ENCODE results near the gene TTC39A. TPM values are rescaled to one million over a fixed set of nuclear protein-coding genes. Genes with fewer than 3 reads are reported as not detected.

TTC39A gene
- polyA plus RNA-seq, result 0.58 to 1.4 TPM (median 1.4 TPM) in 3 replicates
- 6.6 TPM for polyA plus RNA-seq (2011; ENCODE audit: low read depth)
- polyA plus RNA-seq (2011; cell fraction: cytosol; rRNA removed), result 0.44 and 1.5 TPM in 2 replicates
- 0.87 and 1.2 TPM in 2 replicates for polyA plus RNA-seq (2011; cell fraction: nucleus; rRNA removed)
- 0.40 and 6.6 TPM in 2 replicates for polyA plus RNA-seq (2012; ENCODE audit: low replicate concordance)
- 0.36 to 4.6 TPM (median 0.90 TPM) in 3 replicates for polyA minus RNA-seq
- not detected for polyA minus RNA-seq (2011; cell fraction: cytosol; rRNA and poly(A)+ RNA removed)
- 0.63 and 2.6 TPM in 2 replicates for polyA minus RNA-seq (2011; cell fraction: nucleus; rRNA and poly(A)+ RNA removed)

DNA sequence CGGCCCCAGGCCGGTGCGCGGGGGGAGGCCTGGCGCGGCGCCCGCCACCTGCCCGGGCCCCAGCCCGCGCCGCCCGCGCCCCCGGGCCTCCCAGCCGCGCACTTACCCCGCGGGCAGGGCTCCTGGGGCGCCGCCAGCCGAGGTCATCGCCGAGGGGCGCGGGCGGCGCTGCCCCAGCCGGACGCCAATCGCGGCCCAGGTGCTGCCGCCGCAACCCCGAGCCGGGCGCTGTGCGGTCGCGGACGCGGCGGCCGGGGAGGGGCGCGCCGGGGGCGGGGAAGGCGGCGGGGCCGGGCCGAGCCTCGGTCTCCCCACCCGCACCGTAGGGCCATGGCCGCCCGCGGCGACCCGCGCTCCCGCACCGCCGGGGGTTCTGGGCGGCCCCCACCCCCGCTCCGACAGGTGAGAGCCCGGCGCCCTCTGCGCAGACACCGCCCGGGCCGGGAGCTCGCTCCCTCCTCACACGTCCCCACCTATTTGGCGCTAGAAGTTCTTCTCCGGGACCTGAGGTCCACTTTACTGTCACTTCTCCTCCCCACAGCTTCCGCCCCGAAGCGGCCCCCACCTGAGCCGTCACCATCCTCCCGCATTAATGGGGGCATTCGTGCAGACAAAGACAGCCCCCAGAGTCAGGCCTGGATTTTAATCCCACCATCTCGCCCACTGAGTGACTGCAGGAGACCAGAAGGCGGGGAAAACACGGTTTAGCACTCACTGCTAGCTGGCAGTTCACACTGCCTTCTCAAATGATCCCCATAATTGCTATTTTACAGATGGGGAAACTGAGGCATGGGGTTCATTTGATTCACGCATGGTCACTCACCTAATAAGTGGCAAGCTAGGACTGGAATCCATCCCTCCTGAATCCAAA, at the start of gene TTC39A:
Gene TTC39A (minus strand): TSS at position 232 of the 871 bp plus-strand sequence. CDS start 85 bp downstream, at position 147.
- no peaks in the 10 kb centered on the region for H4K20me1 ChIP-seq (ENCODE audit: control insufficient read depth, extremely low read depth, insufficient read depth, low read length)
- dilution Hi-C loops (cut with MboI; ENCODE audit: extremely low pct_ligation_motif_present, low sequenced_read_pairs), result no loop called here
- peak within 1 kb of the TSS; percentile 69 for H3K4me2 ChIP-seq (ENCODE audit: control insufficient read depth, extremely low read depth, insufficient read depth, low read depth, low read length)
- DNase-seq (ENCODE audit: low read depth, low spot score) (no peak), FAIRE-seq (no peak)
- no peaks in the 10 kb centered on the region for H3K79me2 ChIP-seq (ENCODE audit: control insufficient read depth, insufficient read depth, low read length)
- H3K27ac ChIP-seq (ENCODE audit: control insufficient read depth, insufficient read depth, low read length), result no peak within 1 kb of the TSS
- H3K9ac ChIP-seq (ENCODE audit: control insufficient read depth, extremely low read depth, insufficient read depth, low read length), result peak within 1 kb of the TSS; percentile 15
- no peaks in the 10 kb centered on the region for H3K9me1 ChIP-seq (ENCODE audit: control insufficient read depth, extremely low read depth, insufficient read depth, low read length)
- peak within 1 kb of the TSS in 1 of 3 experiments; percentile 61 for H3K4me3 ChIP-seq (ENCODE audit: control insufficient read depth in 2 of 3, extremely low read depth in 1 of 3, insufficient read depth in 2 of 3, low read depth in 1 of 3, low read length in 3 of 3)
- H2AFZ ChIP-seq (ENCODE audit: control insufficient read depth, low read length), result no peak within 1 kb of the TSS
- TF ChIP-seq, protein P1, sequence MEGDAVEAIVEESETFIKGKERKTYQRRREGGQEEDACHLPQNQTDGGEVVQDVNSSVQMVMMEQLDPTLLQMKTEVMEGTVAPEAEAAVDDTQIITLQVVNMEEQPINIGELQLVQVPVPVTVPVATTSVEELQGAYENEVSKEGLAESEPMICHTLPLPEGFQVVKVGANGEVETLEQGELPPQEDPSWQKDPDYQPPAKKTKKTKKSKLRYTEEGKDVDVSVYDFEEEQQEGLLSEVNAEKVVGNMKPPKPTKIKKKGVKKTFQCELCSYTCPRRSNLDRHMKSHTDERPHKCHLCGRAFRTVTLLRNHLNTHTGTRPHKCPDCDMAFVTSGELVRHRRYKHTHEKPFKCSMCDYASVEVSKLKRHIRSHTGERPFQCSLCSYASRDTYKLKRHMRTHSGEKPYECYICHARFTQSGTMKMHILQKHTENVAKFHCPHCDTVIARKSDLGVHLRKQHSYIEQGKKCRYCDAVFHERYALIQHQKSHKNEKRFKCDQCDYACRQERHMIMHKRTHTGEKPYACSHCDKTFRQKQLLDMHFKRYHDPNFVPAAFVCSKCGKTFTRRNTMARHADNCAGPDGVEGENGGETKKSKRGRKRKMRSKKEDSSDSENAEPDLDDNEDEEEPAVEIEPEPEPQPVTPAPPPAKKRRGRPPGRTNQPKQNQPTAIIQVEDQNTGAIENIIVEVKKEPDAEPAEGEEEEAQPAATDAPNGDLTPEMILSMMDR (optimal IDR thresholded peaks at IDR 0.05 in 1 of 3, IDR thresholded peaks at IDR 0.05 in 1 of 3, conservative IDR thresholded peaks at IDR 0.05 in 1 of 3; ENCODE audit: extremely low read depth in 1 of 3, insufficient read depth in 2 of 3, low read length in 3 of 3), result no peak
- peak; percentile 47 for TF ChIP-seq EZH2 (IDR thresholded peaks at IDR 0.05; ENCODE audit: low read length)
- H3K36me3 ChIP-seq (ENCODE audit: control insufficient read depth in 2 of 2, extremely low read depth in 1 of 2, insufficient read depth in 2 of 2, low read length in 2 of 2), result no peaks in the 10 kb centered on the region
- peaks cover 14% of the 10 kb centered on the region for H3K4me1 ChIP-seq (ENCODE audit: control insufficient read depth, extremely low read depth, insufficient read depth, low read length)
- H3K27me3 ChIP-seq (ENCODE audit: control insufficient read depth, extremely low read depth, insufficient read depth, low read length), result peaks cover 8% of the 10 kb centered on the region
- H3K9me3 ChIP-seq (ENCODE audit: control insufficient read depth, low read depth, low read length), result no peaks in the 10 kb centered on the region

DNA sequence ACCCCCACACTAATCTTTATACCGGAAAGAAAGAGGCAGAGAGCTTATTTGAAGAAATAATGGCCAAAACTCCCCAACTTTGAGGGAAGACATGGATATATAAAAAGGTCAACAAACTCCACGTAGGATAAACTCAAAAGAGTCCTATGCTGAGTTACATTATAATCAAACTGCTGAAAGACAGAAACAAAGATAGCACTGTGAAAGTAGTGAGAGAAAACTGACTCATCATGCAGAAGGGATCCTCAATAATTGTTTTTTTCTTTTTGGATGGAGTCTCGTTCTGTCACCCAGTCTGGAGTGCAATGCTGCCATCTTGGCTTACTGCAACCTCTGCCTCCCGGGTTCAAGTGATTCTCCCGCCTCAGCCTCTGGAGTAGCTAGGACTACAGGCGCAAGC, 48.5 kb upstream of the TTC39A start:
- no peak for TF ChIP-seq EZH2 (IDR thresholded peaks at IDR 0.05; ENCODE audit: low read length)
- TF ChIP-seq, protein P1 (optimal IDR thresholded peaks at IDR 0.05 in 1 of 3, IDR thresholded peaks at IDR 0.05 in 1 of 3, conservative IDR thresholded peaks at IDR 0.05 in 1 of 3; ENCODE audit: extremely low read depth in 1 of 3, insufficient read depth in 2 of 3, low read length in 3 of 3), result no peak
- no peaks in the 10 kb centered on the region for H3K9me3 ChIP-seq (ENCODE audit: control insufficient read depth, low read depth, low read length)
- no peak overlapping the region for H2AFZ ChIP-seq (ENCODE audit: control insufficient read depth, low read length)
- no peaks in the 10 kb centered on the region for H3K4me1 ChIP-seq (ENCODE audit: control insufficient read depth, extremely low read depth, insufficient read depth, low read length)
- no peak overlapping the region for H3K4me2 ChIP-seq (ENCODE audit: control insufficient read depth, extremely low read depth, insufficient read depth, low read depth, low read length)
- H4K20me1 ChIP-seq (ENCODE audit: control insufficient read depth, extremely low read depth, insufficient read depth, low read length), result no peaks in the 10 kb centered on the region
- DNase-seq (ENCODE audit: low read depth, low spot score) (no peak), FAIRE-seq (no peak)
- H3K9me1 ChIP-seq (ENCODE audit: control insufficient read depth, extremely low read depth, insufficient read depth, low read length), result no peaks in the 10 kb centered on the region
- no peak overlapping the region for H3K9ac ChIP-seq (ENCODE audit: control insufficient read depth, extremely low read depth, insufficient read depth, low read length)
- dilution Hi-C loops (cut with MboI; ENCODE audit: extremely low pct_ligation_motif_present, low sequenced_read_pairs), result no loop called here
- no peaks in the 10 kb centered on the region for H3K79me2 ChIP-seq (ENCODE audit: control insufficient read depth, insufficient read depth, low read length)
- H3K27ac ChIP-seq (ENCODE audit: control insufficient read depth, insufficient read depth, low read length), result no peak overlapping the region
- H3K27me3 ChIP-seq (ENCODE audit: control insufficient read depth, extremely low read depth, insufficient read depth, low read length), result no peaks in the 10 kb centered on the region
- peaks cover 0 to 5% of the 10 kb centered on the region in 2 experiments for H3K36me3 ChIP-seq (ENCODE audit: control insufficient read depth in 2 of 2, extremely low read depth in 1 of 2, insufficient read depth in 2 of 2, low read length in 2 of 2)
- no peak overlapping the region for H3K4me3 ChIP-seq (ENCODE audit: control insufficient read depth in 2 of 3, extremely low read depth in 1 of 3, insufficient read depth in 2 of 3, low read depth in 1 of 3, low read length in 3 of 3)

Data from keratinocyte (primary cell).